HepG2 (cell line): ENCODE measurements around the gene USP34. TPM values are rescaled to one million over a fixed set of nuclear protein-coding genes. Genes with fewer than 3 reads are reported as not detected.

Source experiments
- ATAC-seq: fragments of 200-7000 bp; cut with Tn5 transposase; 3 replicates; pipeline ENCODE4 v1.9.1; 2020; ENCODE audit warnings: mild to moderate bottlenecking, moderate library complexity
- BruUV-seq: library from RNA; stranded (reverse); fragments of 400-500 nt; replicated peaks from 2 replicates; lab custom pipeline; 2021; lab: Mats Ljungman, UMichigan
- CTCF ChIA-PET: fragments of 300-600 bp; formaldehyde crosslinking; extraction: SDS; loops from one replicate; lab custom pipeline; 2021; ENCODE audit warnings: low total read pairs, inconsistent platforms, low intra/inter-chr PET ratio; lab: Yijun Ruan, JAX
- POLR2A ChIA-PET: fragments of 350-600 bp; sonication (Branson Sonifier 250); formaldehyde crosslinking; loops from one replicate; lab custom pipeline; 2020; ENCODE audit warnings: antibody characterized with exemption, inconsistent platforms; lab: Yijun Ruan, JAX
- DNase-seq: peaks from one replicate; pipeline ENCODE4 v3.0.0-alpha.2; 2015; ENCODE audit warnings: low spot score
- FAIRE-seq: peaks from 3 replicates; lab custom pipeline; 2011; peaks lifted over from hg19 to GRCh38; lab: Jason Lieb, UNC
- H2AFZ ChIP-seq: one replicate; pipeline ENCODE4 v1.6.1; 2011; ENCODE audit warnings: low read length, inconsistent platforms
- H3K27ac ChIP-seq: fragments of 300-600 bp; 3 replicates; pipeline ENCODE4 v1.8.0; 2011; ENCODE audit warnings: mixed run types, mild to moderate bottlenecking, mixed read lengths, low read length, inconsistent platforms; ENCODE audit not compliant: insufficient read depth; ENCODE audit errors: extremely low read length
- H3K27me3 ChIP-seq, 2 experiments: fragments of 200-600 bp in 1 of 2; 2 replicates in 1 of 2; 3 replicates in 1 of 2; pipeline versions ENCODE4 v1.6.0 to v1.8.0; 2011; ENCODE audit warnings: low read length in 2 of 2, mild to moderate bottlenecking in 2 of 2, moderate library complexity in 2 of 2, inconsistent platforms in 1 of 2; ENCODE audit not compliant: insufficient read depth in 2 of 2, control insufficient read depth in 1 of 2
- H3K36me3 ChIP-seq, 2 experiments: fragments of 200-600 bp in 1 of 2; replicated peaks in 1 of 2; 2 replicates in 1 of 2; 3 replicates in 1 of 2; pipeline versions ENCODE4 v1.5.1 to v1.8.0; 2011; ENCODE audit warnings: low read length in 2 of 2, inconsistent platforms in 1 of 2; ENCODE audit not compliant: insufficient read depth in 2 of 2, control insufficient read depth in 1 of 2
- H3K4me1 ChIP-seq: 2 replicates; pipeline ENCODE4 v1.5.1; 2012; ENCODE audit warnings: low read length, inconsistent platforms; ENCODE audit not compliant: insufficient read depth
- H3K4me2 ChIP-seq: 2 replicates; pipeline ENCODE4 v1.6.0; 2011; ENCODE audit warnings: low read depth, low read length, inconsistent platforms
- H3K4me3 ChIP-seq, 3 experiments: fragments of 200-600 bp in 1 of 3; sonication (generic), shearing (Covaris generic) in 1 of 3; replicated peaks in 1 of 3; 2 replicates each; pipeline ENCODE4 v1.5.1; 2011 to 2016; ENCODE audit warnings: low read length in 3 of 3, inconsistent platforms in 2 of 3, low read depth in 2 of 3, mild to moderate bottlenecking in 2 of 3, control low read depth in 1 of 3, mixed read lengths in 1 of 3; ENCODE audit not compliant: insufficient read depth in 1 of 3
- H3K79me2 ChIP-seq: one replicate; pipeline ENCODE4 v1.6.1; 2011; ENCODE audit warnings: low read length, inconsistent platforms; ENCODE audit not compliant: insufficient read depth
- H3K9ac ChIP-seq: 2 replicates; pipeline ENCODE4 v1.6.0; 2011; ENCODE audit warnings: mild to moderate bottlenecking, low read depth, low read length, inconsistent platforms; ENCODE audit not compliant: insufficient read depth
- H3K9me3 ChIP-seq: 2 replicates; pipeline ENCODE4 v1.5.1; 2012; ENCODE audit warnings: mild to moderate bottlenecking, low read length
- H4K20me1 ChIP-seq: 2 replicates; pipeline ENCODE4 v1.6.0; 2011; ENCODE audit warnings: inconsistent platforms, mild to moderate bottlenecking, low read length, moderate library complexity; ENCODE audit not compliant: insufficient read depth
- MLLT10 ChIP-seq: sonication (generic); formaldehyde crosslinking; IDR thresholded peaks from 2 replicates; pipeline ENCODE4 v1.4.0; 2020; ENCODE audit warnings: missing genetic modification reagents
- ZHX2 ChIP-seq, 2 experiments: sonication (generic) in 1 of 2; formaldehyde crosslinking in 1 of 2; IDR thresholded peaks; 2 replicates each; pipeline versions ENCODE4 v1.6.1 to v1.9.0; 2014 to 2022; ENCODE audit warnings: antibody characterized with exemption in 1 of 2, borderline replicate concordance in 1 of 2, inconsistent platforms in 1 of 2, low read depth in 1 of 2, missing genetic modification reagents in 1 of 2
- ZNF354B ChIP-seq: sonication (generic); formaldehyde crosslinking; IDR thresholded peaks from 2 replicates; pipeline ENCODE4 v1.8.0; 2022; ENCODE audit warnings: mild to moderate bottlenecking, missing genetic modification reagents
- WGBS: methylation state at CpG from one replicate; pipeline ENCODE4 v1.1.6; 2017; ENCODE audit warnings: low lambda C conversion rate; 5-methylcytosine and 5-hydroxymethylcytosine counted together
- in situ Hi-C: cut with HindIII; loops from 2 replicates; pipeline ENCODE4 v1.10.0; 2017; ENCODE audit warnings: low pct_unique_long_range_greater_than_20kb; ENCODE audit not compliant: extremely low pct_ligation_motif_present
- intact Hi-C: fragments of 100-400 bp; cut with micrococcal nuclease; formaldehyde crosslinking; loops from one replicate; pipeline ENCODE4 v1.10.0; 2022; ENCODE audit not compliant: unreplicated experiment
- polyA plus RNA-seq, 8 experiments: library from polyadenylated mRNA; depleted of rRNA in 3 of 8; stranded (reverse) in 7 of 8; unstranded in 1 of 8; fragments of >200 nt; fragmentation: Illumina TruSeq in 4 of 8; extraction: Trizol in 4 of 8; gene quantifications; 2 replicates each; pipeline versions ENCODE4 v1.2.1 to v1.2.3, GENCODE V29; 2011 to 2016; ENCODE audit warnings: low read depth in 4 of 8, missing spikeins in 1 of 8, mixed read lengths in 1 of 8; ENCODE audit not compliant: insufficient read depth in 1 of 8
- total RNA-seq, 5 experiments: library from RNA; depleted of rRNA; stranded (reverse); fragments of >200 nt; fragmentation: Illumina TruSeq; extraction: Trizol; gene quantifications; 2 replicates each; pipeline ENCODE4 v1.2.3, GENCODE V29; 2016; ENCODE audit warnings: low read depth in 1 of 5

Gene USP34
- total and polyA plus RNA-seq, 2 of the 13 experiments (the other 11 are each of a cell fraction or from before 2014, with no cell fraction given): 99.2 to 100 TPM

GRCh38 chr2:61425605-61426155 is 45.2 kb downstream of the USP34 start:
- ChIA-PET POLR2A (interaction anchor here (1.6 to 1.8 kb wide), 2 partner anchors 47 to 113 kb away, joined by 5 to 6 read pairs; partner anchors contain the start of gene XPO1), CTCF (no interaction called here)
- peaks cover 0 to 2% of the 10 kb centered on the region in 2 experiments; a peak in 2 of 5 replicates for H3K36me3 ChIP-seq
- no peak overlapping the region for H3K4me2 ChIP-seq
- H3K27ac ChIP-seq: no peak overlapping the region
- in situ Hi-C loops (no loop called here), intact Hi-C loops (loop anchor here (1.0 kb wide), 1 partner anchor 46 kb away; the partner anchor contains the start of gene USP34)
- no TSS peak for BruUV-seq
- TF ChIP-seq MLLT10 (no peak), ZNF354B (CRISPR knock-in tag) (0 out of 2 replicates have a peak, but pooled peaks have one; percentile 45), ZHX2 (IDR thresholded peaks at IDR 0.05; ENCODE audit: low read depth) (no peak), ZHX2 (CRISPR knock-in tag; IDR thresholded peaks at IDR 0.05; ENCODE audit: borderline replicate concordance) (no peak)
- H3K4me1 ChIP-seq: peaks cover 61% of the 10 kb centered on the region
- DNase-seq (no peak), FAIRE-seq (no peak), ATAC-seq (peak; percentile 10; the same call in 2 of the 3 replicates)
- WGBS: 94% methylated on average over 6 of the region's 6 CpGs
- no peak overlapping the region for H3K4me3 ChIP-seq
- peaks cover 59% of the 10 kb centered on the region for H4K20me1 ChIP-seq
- no peaks in the 10 kb centered on the region for H3K27me3 ChIP-seq
- no peak overlapping the region for H3K9ac ChIP-seq
- H2AFZ ChIP-seq: no peak overlapping the region
- H3K9me3 ChIP-seq: no peaks in the 10 kb centered on the region
- H3K79me2 ChIP-seq: peaks cover 89% of the 10 kb centered on the region
